GM20000 (cell line): Measurements from ENCODE around the gene ZAP70.

Source experiments
- DNase-seq: peaks from one replicate; pipeline ENCODE4 v3.0.0; 2012; ENCODE audit warnings: low spot score
- CTCF ChIP-seq: IDR thresholded peaks from 2 replicates; pipeline ENCODE4 v1.5.1; 2012; ENCODE audit warnings: mild to moderate bottlenecking, control low read depth; ENCODE audit errors: extremely low read depth, missing control alignments

The ZAP70 gene

GRCh38 chr2:97732436-97733340 lies 19.3 kb downstream of the ZAP70 start:
- no peak for TF ChIP-seq CTCF
- DNase-seq, result no peak

- DNase-seq, result no peak
- no peak for TF ChIP-seq CTCF
Measured at GRCh38 chr2:97733341-97734035, 20.1 kb downstream of the ZAP70 start.

GRCh38 chr2:97734061-97735051 lies 21.0 kb downstream of the ZAP70 start:
- DNase-seq, result no peak
- no peak for TF ChIP-seq CTCF

GRCh38 chr2:97735161-97735561 lies 21.8 kb downstream of the ZAP70 start:
- TF ChIP-seq CTCF, result no peak

GRCh38 chr2:97736185-97736584 lies 22.8 kb downstream of the ZAP70 start:
- no peak for TF ChIP-seq CTCF
- DNase-seq, result no peak

More at GRCh38 chr2:97735161-97735561, 21.8 kb downstream of the ZAP70 start:
- DNase-seq, result no peak

GRCh38 chr2:97736608-97737330 lies 23.4 kb downstream of the ZAP70 start:
- TF ChIP-seq CTCF, result no peak
- no peak for DNase-seq
